Duodenal mucosa (tissue), 2 donors: ENCODE data around the gene KRT2.

Experiments used
- H3K27ac ChIP-seq: one replicate; pipeline ENCODE4 v1.7.0; 2013; ENCODE audit warnings: low read depth, low read length
- H3K27me3 ChIP-seq, 2 donors: one replicate each; pipeline ENCODE4 v1.7.0; 2013; ENCODE audit warnings: low read length in 2 of 2, control low read depth in 1 of 2; ENCODE audit not compliant: insufficient read depth in 2 of 2, control insufficient read depth in 1 of 2
- H3K36me3 ChIP-seq, 2 donors: one replicate each; pipeline ENCODE4 v1.7.0; 2013; ENCODE audit warnings: low read length in 2 of 2, control low read depth in 1 of 2; ENCODE audit not compliant: insufficient read depth in 2 of 2, control insufficient read depth in 1 of 2
- H3K4me1 ChIP-seq, 2 donors: one replicate each; pipeline ENCODE4 v1.7.0; 2013; ENCODE audit warnings: low read length in 2 of 2, control low read depth in 1 of 2; ENCODE audit not compliant: insufficient read depth in 2 of 2, control insufficient read depth in 1 of 2
- H3K4me3 ChIP-seq, 2 donors: one replicate each; pipeline ENCODE4 v1.7.0; 2013; ENCODE audit warnings: low read length in 2 of 2, low read depth in 1 of 2
- H3K9ac ChIP-seq, 2 donors: one replicate each; pipeline ENCODE4 v1.7.0; 2013; ENCODE audit warnings: low read length in 2 of 2, low read depth in 1 of 2
- H3K9me3 ChIP-seq, 2 donors: one replicate each; pipeline ENCODE4 v1.7.0; 2013; ENCODE audit warnings: low read length in 2 of 2, control low read depth in 1 of 2; ENCODE audit not compliant: control insufficient read depth in 1 of 2

Gene KRT2

DNA sequence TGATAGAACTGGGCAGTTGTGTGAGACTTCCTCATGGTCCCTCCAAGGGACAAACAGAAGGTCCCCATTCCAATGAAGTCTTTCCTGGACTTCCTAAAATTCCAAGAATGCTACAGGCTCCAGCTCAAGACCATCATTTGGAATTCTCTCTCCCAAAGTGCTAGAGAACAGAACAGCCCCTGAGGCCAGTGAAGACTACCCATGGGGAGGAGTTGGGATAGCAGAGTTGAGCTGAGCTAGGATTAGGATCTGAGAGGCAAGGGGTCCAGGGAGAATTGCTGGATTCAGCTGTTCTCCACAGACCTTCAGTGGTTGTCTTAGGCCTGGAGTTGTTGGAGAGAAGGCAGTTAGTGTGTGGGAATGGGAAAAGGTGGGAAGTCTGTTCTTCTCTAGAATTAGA, 17.4 kb upstream of the KRT2 start:
- no peak overlapping the region for H3K27ac ChIP-seq
- H3K9ac ChIP-seq = no peak overlapping the region
- no peak overlapping the region for H3K4me3 ChIP-seq
- H3K36me3 ChIP-seq = no peaks in the 10 kb centered on the region
- no peaks in the 10 kb centered on the region for H3K4me1 ChIP-seq
- H3K27me3 ChIP-seq = no peaks in the 10 kb centered on the region
- H3K9me3 ChIP-seq = no peaks in the 10 kb centered on the region

GRCh38 chr12:52667931-52668330, 15.9 kb upstream of the KRT2 start:
- Histone ChIP-seq H3K36me3 (no peaks in the 10 kb centered on the region), H3K4me3 (no peak overlapping the region), H3K27me3 (no peaks in the 10 kb centered on the region), H3K4me1 (no peaks in the 10 kb centered on the region), H3K27ac (no peak overlapping the region), H3K9ac (no peak overlapping the region), H3K9me3 (no peaks in the 10 kb centered on the region)

DNA sequence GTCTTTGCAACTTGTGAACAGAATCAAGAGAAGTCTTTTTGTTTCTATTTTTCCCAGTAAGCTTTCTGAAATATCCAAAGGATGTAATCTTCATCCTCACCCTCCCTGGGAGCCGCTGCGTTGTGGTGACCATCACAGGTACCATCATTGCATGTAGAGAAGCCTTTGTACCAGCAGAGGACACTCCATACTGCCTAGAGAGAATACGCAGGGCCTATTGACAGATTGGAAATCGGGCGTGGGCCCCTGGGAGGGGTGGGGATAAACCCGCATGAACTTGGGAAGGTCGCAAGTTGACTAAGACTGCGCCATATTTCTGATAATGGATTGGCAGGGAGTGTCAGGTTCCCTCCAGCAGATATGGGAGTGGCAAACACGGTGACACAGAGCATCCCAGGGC, 15.5 kb upstream of the KRT2 start:
- Histone ChIP-seq H3K9ac (no peak overlapping the region), H3K4me3 (no peak overlapping the region), H3K4me1 (no peaks in the 10 kb centered on the region), H3K9me3 (no peaks in the 10 kb centered on the region), H3K27ac (no peak overlapping the region), H3K27me3 (no peaks in the 10 kb centered on the region), H3K36me3 (no peaks in the 10 kb centered on the region)

- H3K4me3 ChIP-seq = no peak overlapping the region
- H3K9me3 ChIP-seq = no peaks in the 10 kb centered on the region
- H3K9ac ChIP-seq = no peak overlapping the region
- H3K27ac ChIP-seq = no peak overlapping the region
- H3K36me3 ChIP-seq = no peaks in the 10 kb centered on the region
- H3K4me1 ChIP-seq = no peaks in the 10 kb centered on the region
- H3K27me3 ChIP-seq = no peaks in the 10 kb centered on the region
These were observed 14.5 kb upstream of the KRT2 start for GRCh38 chr12:52666471-52666870.

- Histone ChIP-seq H3K27me3 (no peaks in the 10 kb centered on the region), H3K4me1 (peaks cover 10 to 14% of the 10 kb centered on the region in 2 donors), H3K9ac (no peak overlapping the region), H3K4me3 (no peak overlapping the region), H3K27ac (no peak overlapping the region), H3K36me3 (no peaks in the 10 kb centered on the region), H3K9me3 (no peaks in the 10 kb centered on the region)
These were observed 11.4 kb upstream of the KRT2 start for GRCh38 chr12:52663420-52663819.

GRCh38 chr12:52662918-52663229, 10.9 kb upstream of the KRT2 start:
- Histone ChIP-seq H3K9ac (no peak overlapping the region), H3K27me3 (no peaks in the 10 kb centered on the region), H3K36me3 (no peaks in the 10 kb centered on the region), H3K4me1 (peaks cover 10 to 19% of the 10 kb centered on the region in 2 donors), H3K9me3 (no peaks in the 10 kb centered on the region), H3K27ac (no peak overlapping the region), H3K4me3 (no peak overlapping the region)

- Histone ChIP-seq H3K27me3 (no peaks in the 10 kb centered on the region), H3K4me3 (no peak overlapping the region), H3K4me1 (peaks cover 16 to 25% of the 10 kb centered on the region in 2 donors), H3K9ac (no peak overlapping the region), H3K36me3 (no peaks in the 10 kb centered on the region), H3K27ac (no peak overlapping the region), H3K9me3 (no peaks in the 10 kb centered on the region)
These were observed 10.3 kb upstream of the KRT2 start for GRCh38 chr12:52662093-52662917.

DNA sequence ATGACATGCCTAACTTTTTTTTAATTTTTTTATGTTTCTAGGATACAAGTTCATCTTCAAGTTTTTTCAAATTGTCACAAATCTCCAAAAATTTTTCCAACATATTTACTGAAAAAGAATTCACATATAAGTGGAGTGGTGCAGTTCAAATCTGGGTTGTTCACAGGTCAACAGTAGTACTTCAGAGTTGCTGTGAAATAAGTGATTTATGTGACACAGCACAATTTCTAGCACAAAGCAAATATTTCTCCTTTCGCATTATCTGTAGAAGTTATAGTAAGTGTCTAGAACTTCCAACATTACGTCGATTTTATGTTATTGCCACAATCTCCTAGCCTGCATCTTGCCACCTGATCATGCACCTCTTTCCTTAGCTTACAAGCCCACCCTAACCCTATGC, 9.7 kb upstream of the KRT2 start:
- no peaks in the 10 kb centered on the region for H3K9me3 ChIP-seq
- peaks cover 18 to 30% of the 10 kb centered on the region in 2 donors for H3K4me1 ChIP-seq
- H3K36me3 ChIP-seq = no peaks in the 10 kb centered on the region
- no peaks in the 10 kb centered on the region for H3K27me3 ChIP-seq
- no peak overlapping the region for H3K9ac ChIP-seq
- H3K27ac ChIP-seq = no peak overlapping the region
- H3K4me3 ChIP-seq = no peak overlapping the region

DNA sequence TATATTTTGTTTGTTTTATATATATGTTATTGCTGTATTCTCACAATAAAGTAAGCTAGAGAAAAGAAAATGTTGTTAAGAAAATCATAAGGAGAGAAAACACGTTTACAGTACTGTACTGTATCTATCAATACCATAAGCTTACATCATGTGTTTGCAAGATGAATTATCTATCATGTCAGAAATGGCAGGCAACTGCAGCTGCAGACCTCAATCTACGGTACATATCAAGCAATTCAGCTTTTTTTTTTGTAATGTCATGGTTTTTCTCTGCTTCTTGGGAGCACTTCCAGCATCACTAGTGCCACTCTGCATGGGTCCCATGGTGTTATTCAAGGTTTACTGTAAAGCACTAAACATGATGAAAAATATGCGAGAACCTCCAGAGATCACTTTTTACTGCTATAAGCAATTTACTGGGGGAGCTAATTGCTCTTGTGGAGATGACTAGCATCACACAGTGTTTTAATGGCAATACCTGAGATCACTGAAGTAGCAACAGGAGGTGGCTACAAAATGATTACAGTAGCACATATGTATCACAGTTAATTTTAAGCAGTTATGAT, 9.0 kb upstream of the KRT2 start:
- Histone ChIP-seq H3K9me3 (no peaks in the 10 kb centered on the region), H3K4me3 (no peak overlapping the region), H3K9ac (no peak overlapping the region), H3K27ac (no peak overlapping the region), H3K27me3 (no peaks in the 10 kb centered on the region), H3K36me3 (no peaks in the 10 kb centered on the region), H3K4me1 (peaks cover 25 to 37% of the 10 kb centered on the region in 2 donors)

GRCh38 chr12:52659951-52660350, 7.9 kb upstream of the KRT2 start:
- Histone ChIP-seq H3K27ac (no peak overlapping the region), H3K4me1 (peaks cover 35 to 47% of the 10 kb centered on the region in 2 donors), H3K27me3 (no peaks in the 10 kb centered on the region), H3K9ac (no peak overlapping the region), H3K9me3 (no peaks in the 10 kb centered on the region), H3K36me3 (no peaks in the 10 kb centered on the region), H3K4me3 (no peak overlapping the region)
